WTC11 (cell line): ENCODE measurements around the gene ST6GAL1. TPM values are rescaled to one million over a fixed set of nuclear protein-coding genes. Genes with fewer than 3 reads are reported as not detected.
"Not testable (repeated sequence)": the region's sequence is repeated elsewhere in the genome, so short reads cannot be mapped to it uniquely, and the experiment has no call there.

Source experiments
- ATAC-seq: fragments of 200-7000 bp; cut with Tn5 transposase; 2 replicates; pipeline ENCODE4 v1.10.0; 2021; ENCODE audit warnings: mild to moderate bottlenecking, moderate library complexity
- CTCF ChIA-PET: fragments of 300-600 bp; sonication (Branson Sonifier 250); formaldehyde crosslinking; loops from one replicate; lab custom pipeline; 2021; ENCODE audit warnings: antibody characterized with exemption; lab: Charles Lee
- POLR2A ChIA-PET: fragments of 350-600 bp; sonication (Branson Sonifier 250); formaldehyde crosslinking; loops from one replicate; lab custom pipeline; 2021; ENCODE audit warnings: antibody characterized with exemption; lab: Charles Lee
- DNase-seq: peaks from one replicate; pipeline ENCODE4 v3.0.0; 2021; ENCODE audit warnings: low spot score
- H3K27ac Mint-ChIP-seq: 2 replicates; pipeline ENCODE4 v1.8.0; 2021; ENCODE audit warnings: mixed read lengths
- H3K27me3 Mint-ChIP-seq: 2 replicates; pipeline ENCODE4 v1.8.0; 2021; ENCODE audit warnings: low read depth, mild to moderate bottlenecking, moderate library complexity, mixed read lengths
- H3K36me3 Mint-ChIP-seq: 2 replicates; pipeline ENCODE4 v1.8.0; 2021; ENCODE audit warnings: mixed read lengths
- H3K4me1 Mint-ChIP-seq: 2 replicates; pipeline ENCODE4 v1.8.0; 2022; ENCODE audit warnings: mixed read lengths
- H3K4me3 Mint-ChIP-seq: 2 replicates; pipeline ENCODE4 v1.8.0; 2021; ENCODE audit warnings: mild to moderate bottlenecking, moderate library complexity, mixed read lengths
- H3K9me3 Mint-ChIP-seq: 2 replicates; pipeline ENCODE4 v1.8.0; 2021; ENCODE audit warnings: mixed read lengths
- ATF2 ChIP-seq: sonication (generic); formaldehyde crosslinking; IDR thresholded peaks from 2 replicates; pipeline ENCODE4 v1.8.1; 2022; ENCODE audit warnings: low read depth, missing genetic modification reagents, borderline replicate concordance
- CBFB ChIP-seq: sonication (generic); formaldehyde crosslinking; IDR thresholded peaks from 2 replicates; pipeline ENCODE4 v1.8.1; 2022; ENCODE audit warnings: mild to moderate bottlenecking, low read depth, missing genetic modification reagents
- FOXJ3 ChIP-seq: sonication (generic); formaldehyde crosslinking; IDR thresholded peaks from 2 replicates; pipeline ENCODE4 v1.9.0; 2021; ENCODE audit warnings: missing genetic modification reagents, mild to moderate bottlenecking, borderline replicate concordance
- HMGA2 ChIP-seq: fragments of 250-450 bp; sonication (Bioruptor Pico); IDR thresholded peaks from 2 replicates; pipeline ENCODE4 v1.4.0; 2021; ENCODE audit warnings: mild to moderate bottlenecking, moderate library complexity
- JUN ChIP-seq: sonication (generic); formaldehyde crosslinking; IDR thresholded peaks from 2 replicates; pipeline ENCODE4 v1.8.0; 2023; ENCODE audit warnings: mild to moderate bottlenecking, missing genetic modification reagents
- KAT7 ChIP-seq: sonication (generic); formaldehyde crosslinking; IDR thresholded peaks from 2 replicates; pipeline ENCODE4 v1.8.1; 2023; ENCODE audit warnings: missing genetic modification reagents, mild to moderate bottlenecking, borderline replicate concordance
- MYBL2 ChIP-seq: sonication (generic); formaldehyde crosslinking; IDR thresholded peaks from 2 replicates; pipeline ENCODE4 v1.8.1; 2023; ENCODE audit warnings: mild to moderate bottlenecking, moderate library complexity, missing genetic modification reagents
- NFATC4 ChIP-seq: fragments of 250-450 bp; sonication (Bioruptor Pico); IDR thresholded peaks from 2 replicates; pipeline ENCODE4 v1.9.0; 2021; ENCODE audit warnings: mild to moderate bottlenecking
- NFYB ChIP-seq: sonication (generic); formaldehyde crosslinking; conservative IDR thresholded peaks from 2 replicates; pipeline ENCODE4 v1.8.0; 2022; ENCODE audit warnings: low read depth, missing genetic modification reagents
- OVOL2 ChIP-seq: fragments of 250-450 bp; sonication (Bioruptor Pico); IDR thresholded peaks from 2 replicates; pipeline ENCODE4 v1.9.0; 2021; ENCODE audit warnings: mild to moderate bottlenecking, borderline replicate concordance
- SMAD3 ChIP-seq: sonication (generic); formaldehyde crosslinking; IDR thresholded peaks from 2 replicates; pipeline ENCODE4 v1.8.0; 2022; ENCODE audit warnings: missing genetic modification reagents, mild to moderate bottlenecking, borderline replicate concordance
- TP53 ChIP-seq: sonication (generic); formaldehyde crosslinking; IDR thresholded peaks from 2 replicates; pipeline ENCODE4 v1.8.1; 2023; ENCODE audit warnings: mild to moderate bottlenecking, missing genetic modification reagents
- USF1 ChIP-seq: sonication (generic); formaldehyde crosslinking; IDR thresholded peaks from 2 replicates; pipeline ENCODE4 v1.8.0; 2022; ENCODE audit warnings: mild to moderate bottlenecking, missing genetic modification reagents
- ZNF121 ChIP-seq: sonication (generic); formaldehyde crosslinking; IDR thresholded peaks from 2 replicates; pipeline ENCODE4 v1.8.0; 2023; ENCODE audit warnings: missing genetic modification reagents
- ZNF232 ChIP-seq: sonication (generic); formaldehyde crosslinking; IDR thresholded peaks from 2 replicates; pipeline ENCODE4 v1.8.0; 2022; ENCODE audit warnings: mild to moderate bottlenecking, missing genetic modification reagents
- ZNF416 ChIP-seq: fragments of 250-450 bp; sonication (Bioruptor Pico); IDR thresholded peaks from 2 replicates; pipeline ENCODE4 v1.9.0; 2021; ENCODE audit warnings: mild to moderate bottlenecking, inconsistent platforms
- ZNF532 ChIP-seq: fragments of 250-450 bp; sonication (Bioruptor Pico); IDR thresholded peaks from 2 replicates; pipeline ENCODE4 v1.9.0; 2021; ENCODE audit warnings: mild to moderate bottlenecking, borderline replicate concordance
- total RNA-seq: library from RNA; stranded (reverse); gene quantifications from 3 replicates; pipeline ENCODE4 v1.2.3, GENCODE V29; 2021
- TF ChIP-seq, protein P1 (sequence below): sonication (generic); formaldehyde crosslinking; IDR thresholded peaks from 2 replicates; pipeline ENCODE4 v1.8.0; 2022; ENCODE audit warnings: mild to moderate bottlenecking, missing genetic modification reagents
- TF ChIP-seq, protein P2 (sequence below): sonication (generic); formaldehyde crosslinking; IDR thresholded peaks from 2 replicates; pipeline ENCODE4 v1.8.1; 2022; ENCODE audit warnings: mild to moderate bottlenecking, moderate library complexity, missing genetic modification reagents
- TF ChIP-seq, protein P3 (sequence below): fragments of 200-600 bp; IDR thresholded peaks from 2 replicates; pipeline ENCODE4 v1.8.0; 2022; ENCODE audit warnings: antibody characterized with exemption
- TF ChIP-seq, protein P4 (sequence below): sonication (generic); formaldehyde crosslinking; IDR thresholded peaks from 2 replicates; pipeline ENCODE4 v1.8.1; 2022; ENCODE audit warnings: low read depth, mild to moderate bottlenecking, moderate library complexity, missing genetic modification reagents, borderline replicate concordance

The ST6GAL1 gene
- total RNA-seq, 1 experiment from 2014 or later: 87.5 TPM

- no peak for TF ChIP-seq ZNF121 (CRISPR knock-in tag)
These were observed 46.7 kb upstream of the ST6GAL1 start (continued) for GRCh38 chr3:186883686-186884058.

DNA sequence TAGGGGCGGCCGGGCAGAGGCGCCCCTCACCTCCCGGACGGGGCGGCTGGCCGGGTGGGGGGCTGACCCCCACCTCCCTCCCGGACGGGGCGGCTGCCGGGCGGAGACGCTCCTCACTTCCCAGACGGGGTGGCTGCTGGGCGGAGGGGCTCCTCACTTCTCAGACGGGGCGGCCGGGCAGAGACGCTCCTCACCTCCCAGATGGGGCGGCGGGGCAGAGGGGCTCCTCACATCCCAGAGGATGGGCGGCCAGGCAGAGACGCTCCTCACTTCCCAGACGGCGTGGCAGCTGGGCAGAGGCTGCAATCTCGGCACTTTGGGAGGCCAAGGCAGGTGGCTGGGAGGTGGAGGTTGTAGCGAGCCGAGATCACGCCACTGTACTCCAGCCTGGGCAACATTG lies 45.5 kb upstream of the ST6GAL1 start:
- POLR2A ChIA-PET, H3K9me3 Mint-ChIP-seq, H3K27me3 Mint-ChIP-seq, CTCF ChIA-PET, H3K36me3 Mint-ChIP-seq, ATAC-seq, DNase-seq, H3K4me3 Mint-ChIP-seq, H3K27ac Mint-ChIP-seq: not testable (repeated sequence)
- H3K4me1 Mint-ChIP-seq: peaks cover 37% of the 10 kb centered on the region

DNA sequence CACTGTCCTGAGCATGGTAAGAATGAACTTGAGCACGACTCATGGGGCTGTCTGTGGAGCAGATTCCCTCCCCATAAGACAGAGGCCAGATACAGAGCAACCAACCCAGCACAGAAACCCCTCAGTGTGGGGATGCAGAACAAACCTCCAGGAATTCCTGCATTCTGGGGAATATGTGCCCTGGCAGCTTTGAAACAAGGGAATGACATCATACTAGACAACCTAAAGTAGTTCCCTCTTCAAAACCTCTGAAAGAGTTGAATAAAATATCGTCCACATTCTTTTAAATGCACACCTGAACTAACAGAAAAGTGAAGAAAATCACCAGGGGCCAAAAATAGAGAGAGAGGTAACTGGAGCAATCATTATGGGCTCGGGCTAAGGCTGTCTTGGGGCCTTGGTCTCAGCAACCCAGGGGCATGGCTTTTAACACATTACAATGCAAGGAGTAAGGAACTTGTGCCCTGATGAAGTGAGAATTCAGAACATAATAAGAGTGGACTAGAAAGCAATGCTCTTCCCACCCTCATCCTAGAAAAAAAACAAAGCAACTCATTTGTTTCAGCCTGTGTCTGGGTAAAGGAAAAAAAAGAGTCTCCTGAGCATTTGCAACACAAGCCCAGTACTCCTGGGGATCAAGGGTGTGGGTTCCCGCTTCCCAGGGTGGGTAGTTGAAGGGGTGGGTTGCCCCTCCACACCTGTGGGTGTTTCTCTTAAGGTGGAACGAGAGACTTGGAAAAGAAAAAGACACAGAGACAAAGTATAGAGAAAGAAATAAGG lies 43.9 kb upstream of the ST6GAL1 start:
- H3K9me3 Mint-ChIP-seq: no peaks in the 10 kb centered on the region
- no peak for DNase-seq
- ChIA-PET POLR2A (no interaction called here), CTCF (no interaction called here)
- H3K27ac Mint-ChIP-seq: peak overlapping the region; percentile 87
- ATAC-seq: peak; percentile 51
- H3K27me3 Mint-ChIP-seq: peaks cover 2% of the 10 kb centered on the region
- peaks cover 37% of the 10 kb centered on the region for H3K4me1 Mint-ChIP-seq
- no peak for TF ChIP-seq KAT7 (CRISPR knock-in tag)
- no peak for TF ChIP-seq HMGA2 (CRISPR knock-in tag)
- no peak for TF ChIP-seq NFATC4 (CRISPR knock-in tag)
- no peak for TF ChIP-seq NFYB (CRISPR knock-in tag)
- TF ChIP-seq SMAD3 (CRISPR knock-in tag): no peak
- no peak for TF ChIP-seq ZNF416
- no peak for TF ChIP-seq FOXJ3 (CRISPR knock-in tag)
- no peak for TF ChIP-seq JUN
- TF ChIP-seq TP53: no peak
- TF ChIP-seq OVOL2 (CRISPR knock-in tag): no peak
- TF ChIP-seq, protein P1, sequence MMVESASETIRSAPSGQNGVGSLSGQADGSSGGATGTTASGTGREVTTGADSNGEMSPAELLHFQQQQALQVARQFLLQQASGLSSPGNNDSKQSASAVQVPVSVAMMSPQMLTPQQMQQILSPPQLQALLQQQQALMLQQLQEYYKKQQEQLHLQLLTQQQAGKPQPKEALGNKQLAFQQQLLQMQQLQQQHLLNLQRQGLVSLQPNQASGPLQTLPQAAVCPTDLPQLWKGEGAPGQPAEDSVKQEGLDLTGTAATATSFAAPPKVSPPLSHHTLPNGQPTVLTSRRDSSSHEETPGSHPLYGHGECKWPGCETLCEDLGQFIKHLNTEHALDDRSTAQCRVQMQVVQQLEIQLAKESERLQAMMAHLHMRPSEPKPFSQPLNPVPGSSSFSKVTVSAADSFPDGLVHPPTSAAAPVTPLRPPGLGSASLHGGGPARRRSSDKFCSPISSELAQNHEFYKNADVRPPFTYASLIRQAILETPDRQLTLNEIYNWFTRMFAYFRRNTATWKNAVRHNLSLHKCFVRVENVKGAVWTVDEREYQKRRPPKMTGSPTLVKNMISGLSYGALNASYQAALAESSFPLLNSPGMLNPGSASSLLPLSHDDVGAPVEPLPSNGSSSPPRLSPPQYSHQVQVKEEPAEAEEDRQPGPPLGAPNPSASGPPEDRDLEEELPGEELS (CRISPR knock-in tag): no peak
- TF ChIP-seq, protein P2, sequence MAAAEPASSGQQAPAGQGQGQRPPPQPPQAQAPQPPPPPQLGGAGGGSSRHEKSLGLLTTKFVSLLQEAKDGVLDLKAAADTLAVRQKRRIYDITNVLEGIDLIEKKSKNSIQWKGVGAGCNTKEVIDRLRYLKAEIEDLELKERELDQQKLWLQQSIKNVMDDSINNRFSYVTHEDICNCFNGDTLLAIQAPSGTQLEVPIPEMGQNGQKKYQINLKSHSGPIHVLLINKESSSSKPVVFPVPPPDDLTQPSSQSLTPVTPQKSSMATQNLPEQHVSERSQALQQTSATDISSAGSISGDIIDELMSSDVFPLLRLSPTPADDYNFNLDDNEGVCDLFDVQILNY (CRISPR knock-in tag): no peak
- TF ChIP-seq ZNF532 (CRISPR knock-in tag): no peak
- no peak for TF ChIP-seq CBFB (CRISPR knock-in tag)
- no peak for TF ChIP-seq MYBL2 (CRISPR knock-in tag)
- TF ChIP-seq, protein P3, sequence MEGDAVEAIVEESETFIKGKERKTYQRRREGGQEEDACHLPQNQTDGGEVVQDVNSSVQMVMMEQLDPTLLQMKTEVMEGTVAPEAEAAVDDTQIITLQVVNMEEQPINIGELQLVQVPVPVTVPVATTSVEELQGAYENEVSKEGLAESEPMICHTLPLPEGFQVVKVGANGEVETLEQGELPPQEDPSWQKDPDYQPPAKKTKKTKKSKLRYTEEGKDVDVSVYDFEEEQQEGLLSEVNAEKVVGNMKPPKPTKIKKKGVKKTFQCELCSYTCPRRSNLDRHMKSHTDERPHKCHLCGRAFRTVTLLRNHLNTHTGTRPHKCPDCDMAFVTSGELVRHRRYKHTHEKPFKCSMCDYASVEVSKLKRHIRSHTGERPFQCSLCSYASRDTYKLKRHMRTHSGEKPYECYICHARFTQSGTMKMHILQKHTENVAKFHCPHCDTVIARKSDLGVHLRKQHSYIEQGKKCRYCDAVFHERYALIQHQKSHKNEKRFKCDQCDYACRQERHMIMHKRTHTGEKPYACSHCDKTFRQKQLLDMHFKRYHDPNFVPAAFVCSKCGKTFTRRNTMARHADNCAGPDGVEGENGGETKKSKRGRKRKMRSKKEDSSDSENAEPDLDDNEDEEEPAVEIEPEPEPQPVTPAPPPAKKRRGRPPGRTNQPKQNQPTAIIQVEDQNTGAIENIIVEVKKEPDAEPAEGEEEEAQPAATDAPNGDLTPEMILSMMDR: no peak
- TF ChIP-seq ATF2 (CRISPR knock-in tag): no peak
- no peak for TF ChIP-seq ZNF232
- TF ChIP-seq, protein P4, sequence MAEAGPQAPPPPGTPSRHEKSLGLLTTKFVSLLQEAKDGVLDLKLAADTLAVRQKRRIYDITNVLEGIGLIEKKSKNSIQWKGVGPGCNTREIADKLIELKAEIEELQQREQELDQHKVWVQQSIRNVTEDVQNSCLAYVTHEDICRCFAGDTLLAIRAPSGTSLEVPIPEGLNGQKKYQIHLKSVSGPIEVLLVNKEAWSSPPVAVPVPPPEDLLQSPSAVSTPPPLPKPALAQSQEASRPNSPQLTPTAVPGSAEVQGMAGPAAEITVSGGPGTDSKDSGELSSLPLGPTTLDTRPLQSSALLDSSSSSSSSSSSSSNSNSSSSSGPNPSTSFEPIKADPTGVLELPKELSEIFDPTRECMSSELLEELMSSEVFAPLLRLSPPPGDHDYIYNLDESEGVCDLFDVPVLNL (CRISPR knock-in tag): no peak
- no peak for TF ChIP-seq USF1
- no peak overlapping the region for H3K4me3 Mint-ChIP-seq
- H3K36me3 Mint-ChIP-seq: 0 out of 2 replicates have a peak, but pooled peaks cover 5% of the 10 kb centered on the region
